Progenitor cell of endocrine pancreas (in vitro differentiated cells): ENCODE data around the gene BPTF. TPM values are rescaled to one million over a fixed set of nuclear protein-coding genes. Genes with fewer than 3 reads are reported as not detected.
"Not testable (repeated sequence)": the region's sequence is repeated elsewhere in the genome, so short reads cannot be mapped to it uniquely, and the experiment has no call there.

Experiments
- DNase-seq: peaks from one replicate; pipeline ENCODE4 v3.0.0; 2021; ENCODE audit warnings: low spot score; ENCODE audit not compliant: unreplicated experiment
- H3K27ac Mint-ChIP-seq: 2 replicates; pipeline ENCODE4 v1.8.0; 2021; ENCODE audit warnings: mild to moderate bottlenecking, moderate library complexity, mixed read lengths
- H3K27me3 Mint-ChIP-seq: 2 replicates; pipeline ENCODE4 v1.8.0; 2021; ENCODE audit warnings: mixed read lengths
- H3K36me3 Mint-ChIP-seq: 2 replicates; pipeline ENCODE4 v1.8.0; 2022; ENCODE audit warnings: mixed read lengths; ENCODE audit not compliant: insufficient read depth
- H3K4me1 Mint-ChIP-seq: 2 replicates; pipeline ENCODE4 v1.8.0; 2021; ENCODE audit warnings: low read depth, mixed read lengths
- H3K4me3 Mint-ChIP-seq: 2 replicates; pipeline ENCODE4 v1.8.0; 2021; ENCODE audit warnings: low read depth, mild to moderate bottlenecking, moderate library complexity, mixed read lengths
- H3K9me3 Mint-ChIP-seq: 2 replicates; pipeline ENCODE4 v1.8.0; 2021; ENCODE audit warnings: low read depth, mixed read lengths
- total RNA-seq: library from RNA; stranded (reverse); gene quantifications from 2 replicates; pipeline ENCODE4 v1.2.1, GENCODE V29; 2021
- TF ChIP-seq, protein P1 (sequence below): fragments of 200-600 bp; sonication (generic); IDR thresholded peaks from one replicate; pipeline ENCODE4 v1.5.0; 2021; ENCODE audit warnings: antibody characterized with exemption, mild to moderate bottlenecking; ENCODE audit not compliant: unreplicated experiment

The BPTF gene
- total RNA-seq, 1 donor from 2014 or later: 194 TPM

DNA sequence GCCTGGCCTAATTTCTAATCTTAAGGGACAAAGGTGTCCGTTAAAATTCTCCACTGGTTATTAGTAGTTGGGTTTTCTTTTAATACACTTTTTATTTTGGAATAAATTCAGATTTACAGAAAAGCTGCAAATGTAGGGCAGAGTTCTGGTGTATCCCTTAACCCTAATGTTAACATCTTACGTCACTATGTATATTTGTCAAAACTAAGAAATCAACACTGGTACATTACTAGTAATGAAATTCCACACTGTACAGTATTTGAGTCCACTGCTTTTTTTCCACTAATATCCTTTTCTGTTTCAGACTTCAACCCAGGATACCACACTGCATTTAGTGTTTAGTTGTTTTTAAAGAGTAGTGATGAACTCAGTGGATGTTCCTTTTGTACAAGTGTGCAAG is 191.5 kb downstream of the BPTF start:
- no peak for DNase-seq
- H3K9me3 Mint-ChIP-seq: no peaks in the 10 kb centered on the region
- no peaks in the 10 kb centered on the region for H3K27me3 Mint-ChIP-seq
- TF ChIP-seq, protein P1, sequence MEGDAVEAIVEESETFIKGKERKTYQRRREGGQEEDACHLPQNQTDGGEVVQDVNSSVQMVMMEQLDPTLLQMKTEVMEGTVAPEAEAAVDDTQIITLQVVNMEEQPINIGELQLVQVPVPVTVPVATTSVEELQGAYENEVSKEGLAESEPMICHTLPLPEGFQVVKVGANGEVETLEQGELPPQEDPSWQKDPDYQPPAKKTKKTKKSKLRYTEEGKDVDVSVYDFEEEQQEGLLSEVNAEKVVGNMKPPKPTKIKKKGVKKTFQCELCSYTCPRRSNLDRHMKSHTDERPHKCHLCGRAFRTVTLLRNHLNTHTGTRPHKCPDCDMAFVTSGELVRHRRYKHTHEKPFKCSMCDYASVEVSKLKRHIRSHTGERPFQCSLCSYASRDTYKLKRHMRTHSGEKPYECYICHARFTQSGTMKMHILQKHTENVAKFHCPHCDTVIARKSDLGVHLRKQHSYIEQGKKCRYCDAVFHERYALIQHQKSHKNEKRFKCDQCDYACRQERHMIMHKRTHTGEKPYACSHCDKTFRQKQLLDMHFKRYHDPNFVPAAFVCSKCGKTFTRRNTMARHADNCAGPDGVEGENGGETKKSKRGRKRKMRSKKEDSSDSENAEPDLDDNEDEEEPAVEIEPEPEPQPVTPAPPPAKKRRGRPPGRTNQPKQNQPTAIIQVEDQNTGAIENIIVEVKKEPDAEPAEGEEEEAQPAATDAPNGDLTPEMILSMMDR: no peak
- H3K4me1 Mint-ChIP-seq: peaks cover 7% of the 10 kb centered on the region
- H3K36me3 Mint-ChIP-seq: peaks cover 2% of the 10 kb centered on the region
- H3K27ac Mint-ChIP-seq: no peak overlapping the region
- no peak overlapping the region for H3K4me3 Mint-ChIP-seq

GRCh38 chr17:68018493-68018892 is 193.2 kb downstream of the BPTF start:
- not testable (repeated sequence) for H3K4me1 Mint-ChIP-seq, H3K4me3 Mint-ChIP-seq, H3K27me3 Mint-ChIP-seq, H3K9me3 Mint-ChIP-seq, H3K27ac Mint-ChIP-seq, H3K36me3 Mint-ChIP-seq, DNase-seq

- DNase-seq: no peak
- Mint-ChIP-seq H3K36me3 (peaks cover 2% of the 10 kb centered on the region), H3K27me3 (no peaks in the 10 kb centered on the region), H3K4me3 (peak overlapping the region; percentile 81), H3K4me1 (peaks cover 7% of the 10 kb centered on the region), H3K27ac (peak overlapping the region; percentile 99), H3K9me3 (no peaks in the 10 kb centered on the region)
- TF ChIP-seq, protein P1: no peak
Measured at GRCh38 chr17:68019336-68019674, 194.0 kb downstream of the BPTF start.

GRCh38 chr17:68019675-68020408 is 194.5 kb downstream of the BPTF start:
- TF ChIP-seq, protein P1: peak; percentile 63
- Mint-ChIP-seq H3K27me3 (no peaks in the 10 kb centered on the region), H3K4me3 (peak overlapping the region; percentile 81), H3K36me3 (peaks cover 2% of the 10 kb centered on the region), H3K4me1 (peaks cover 7% of the 10 kb centered on the region), H3K9me3 (no peaks in the 10 kb centered on the region), H3K27ac (peak overlapping the region; percentile 99)
- DNase-seq: peak; percentile 99

- peaks cover 2% of the 10 kb centered on the region for H3K36me3 Mint-ChIP-seq
- TF ChIP-seq, protein P1: no peak
- peaks cover 7% of the 10 kb centered on the region for H3K4me1 Mint-ChIP-seq
- no peaks in the 10 kb centered on the region for H3K27me3 Mint-ChIP-seq
- no peaks in the 10 kb centered on the region for H3K9me3 Mint-ChIP-seq
- peak overlapping the region; percentile 81 for H3K4me3 Mint-ChIP-seq
- DNase-seq: no peak
- peak overlapping the region; percentile 99 for H3K27ac Mint-ChIP-seq
Measured at GRCh38 chr17:68020409-68020756, 195.1 kb downstream of the BPTF start.

- not testable (repeated sequence) for H3K9me3 Mint-ChIP-seq, DNase-seq, H3K4me1 Mint-ChIP-seq, H3K27me3 Mint-ChIP-seq, H3K36me3 Mint-ChIP-seq
- H3K27ac Mint-ChIP-seq: peak overlapping the region; percentile 99
- peak overlapping the region; percentile 81 for H3K4me3 Mint-ChIP-seq
Measured at GRCh38 chr17:68020791-68021190, 195.5 kb downstream of the BPTF start.
